GM12891 (cell line): ENCODE data around the gene SLC9A1.

ENCODE experiments used
- POLR2A ChIP-seq: IDR thresholded peaks from 2 replicates; pipeline ENCODE4 v1.6.1; 2011; ENCODE audit warnings: low read depth, low read length, control low read depth
- POLR2AphosphoS5 ChIP-seq: IDR thresholded peaks from 2 replicates; pipeline ENCODE4 v1.6.1; 2011; ENCODE audit warnings: low read depth, low read length, control low read depth
- TAF1 ChIP-seq: IDR thresholded peaks from 2 replicates; pipeline ENCODE4 v1.6.1; 2011; ENCODE audit warnings: low read depth, low read length, control low read depth

GRCh38 chr1:27101696-27102095 is 53.2 kb downstream of the SLC9A1 start:
- TF ChIP-seq TAF1 (no peak), POLR2A (no peak), POLR2AphosphoS5 (no peak)
